ENCODE results near the gene NUP62.
A peak's percentile ranks its signal among the peaks of the same experiment; 100 is the strongest.

Gene NUP62

DNA sequence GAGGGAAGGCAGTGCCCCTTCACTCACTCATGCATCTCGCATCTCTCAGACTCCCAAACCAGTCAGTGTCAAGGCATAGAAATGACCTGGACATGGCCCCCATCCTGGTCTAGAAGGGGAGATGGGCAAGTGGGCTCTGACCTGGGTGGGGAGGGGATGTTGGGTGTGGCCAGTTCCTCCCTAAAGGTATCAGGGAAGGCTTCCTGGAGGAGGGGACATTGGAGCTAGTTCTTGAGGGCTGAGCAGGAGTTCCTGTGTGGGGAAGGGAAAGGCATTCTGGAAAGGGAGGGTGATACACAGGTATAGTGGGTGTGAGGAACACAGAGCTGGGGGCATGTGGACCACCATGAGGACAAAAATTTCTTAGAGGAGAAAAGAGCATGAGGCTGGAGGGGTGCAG, 36.6 kb downstream of the NUP62 start:
- H3K27ac ChIP-seq (ENCODE audit: low read depth, low read length), result no peak overlapping the region
- no peak overlapping the region for H3K4me3 ChIP-seq (ENCODE audit: low read depth in 1 of 5, low read length in 5 of 5)
- H3K4me1 ChIP-seq (ENCODE audit: control insufficient read depth in 5 of 5, insufficient read depth in 5 of 5, low read length in 5 of 5), result peaks cover 0 to 36% (median 21%) of the 10 kb centered on the region in 5 donors
- peaks cover 0 to 27% (median 9%) of the 10 kb centered on the region in 5 donors for H3K27me3 ChIP-seq (ENCODE audit: control insufficient read depth in 5 of 5, insufficient read depth in 4 of 5, low read length in 5 of 5)
- H3K9ac ChIP-seq (ENCODE audit: low read length in 5 of 5), result no peak overlapping the region
- peaks cover 0 to 6% (median 3%) of the 10 kb centered on the region in 5 donors for H3K36me3 ChIP-seq (ENCODE audit: control insufficient read depth in 5 of 5, insufficient read depth in 5 of 5, low read length in 5 of 5)
- no peaks in the 10 kb centered on the region for H3K9me3 ChIP-seq (ENCODE audit: control insufficient read depth in 5 of 5, low read length in 5 of 5)

DNA sequence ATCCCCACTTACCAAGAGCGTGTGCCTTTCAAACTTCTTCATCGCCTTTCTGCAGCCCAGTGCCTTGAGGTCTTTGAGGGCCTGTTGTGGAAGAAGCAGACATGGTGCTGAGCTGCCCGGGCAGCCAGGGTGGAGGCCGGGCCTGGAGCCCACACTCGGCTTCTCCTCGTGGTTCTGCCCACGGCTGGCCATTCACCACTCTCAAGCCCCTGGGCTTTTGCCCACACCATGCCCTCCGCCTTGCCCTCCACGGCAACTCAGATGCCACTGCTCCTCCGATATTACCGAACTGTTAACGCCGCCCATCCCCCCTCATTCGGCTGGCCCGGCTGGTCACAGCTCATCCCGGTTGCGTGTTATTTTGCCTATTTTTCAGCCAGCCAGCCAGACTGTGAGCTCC, 37.9 kb downstream of the NUP62 start:
- Histone ChIP-seq H3K9ac (ENCODE audit: low read length in 5 of 5) (no peak overlapping the region), H3K36me3 (ENCODE audit: control insufficient read depth in 5 of 5, insufficient read depth in 5 of 5, low read length in 5 of 5) (peaks cover 0 to 17% (median 3%) of the 10 kb centered on the region in 5 donors), H3K4me3 (ENCODE audit: low read depth in 1 of 5, low read length in 5 of 5) (no peak overlapping the region), H3K27ac (ENCODE audit: low read depth, low read length) (no peak overlapping the region), H3K27me3 (ENCODE audit: control insufficient read depth in 5 of 5, insufficient read depth in 4 of 5, low read length in 5 of 5) (peaks cover 0 to 18% (median 4%) of the 10 kb centered on the region in 5 donors), H3K9me3 (ENCODE audit: control insufficient read depth in 5 of 5, low read length in 5 of 5) (no peaks in the 10 kb centered on the region), H3K4me1 (ENCODE audit: control insufficient read depth in 5 of 5, insufficient read depth in 5 of 5, low read length in 5 of 5) (peaks cover 0 to 33% (median 16%) of the 10 kb centered on the region in 5 donors)

DNA sequence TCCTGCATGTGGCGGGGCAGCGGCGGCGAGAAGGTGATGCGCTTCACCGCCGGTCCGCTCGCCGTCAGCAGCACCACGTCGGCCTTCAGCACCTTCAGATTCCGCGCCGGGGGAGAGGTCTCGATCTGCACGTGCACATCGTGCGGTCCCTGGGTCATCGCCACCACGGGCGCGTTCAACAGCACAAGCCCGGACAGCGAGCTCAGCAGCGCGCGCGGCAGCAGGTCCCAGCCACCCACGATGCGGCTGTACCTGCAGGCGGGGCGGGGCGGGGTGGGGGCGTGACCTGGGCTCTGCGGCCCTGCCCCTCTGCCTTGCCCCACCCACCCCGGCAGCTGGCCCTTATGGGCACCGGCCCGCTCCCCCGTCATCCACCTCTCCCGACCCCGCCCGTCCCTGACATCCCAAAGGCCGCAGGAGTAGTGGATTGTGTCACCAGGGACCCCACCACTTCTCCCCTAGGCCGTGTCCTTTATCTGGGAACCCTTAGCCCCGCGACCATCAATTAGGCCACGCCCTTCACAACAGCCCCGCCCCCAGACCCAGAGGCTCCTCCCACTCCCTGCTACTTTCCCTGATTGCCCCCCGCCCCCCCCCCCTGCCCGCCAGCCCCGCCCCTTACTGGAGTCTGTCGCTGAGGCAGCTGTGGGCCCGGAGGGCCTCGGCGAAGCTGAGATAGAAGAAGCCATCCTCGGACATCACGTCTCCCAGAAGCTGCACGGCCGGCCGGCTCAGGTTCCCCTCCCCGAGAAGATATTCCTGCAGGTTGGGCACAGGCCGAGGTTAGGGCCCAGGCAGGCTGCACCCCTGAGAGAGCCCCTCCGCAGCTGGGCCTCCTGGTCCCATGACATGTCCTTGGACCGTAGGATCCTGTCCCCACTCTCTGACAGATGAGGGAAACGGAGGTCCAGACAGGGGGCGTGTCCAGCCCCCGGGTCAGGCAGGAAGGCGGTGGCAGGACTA, 38.7 kb downstream of the NUP62 start:
- Histone ChIP-seq H3K4me1 (ENCODE audit: control insufficient read depth in 5 of 5, insufficient read depth in 5 of 5, low read length in 5 of 5) (peaks cover 0 to 26% (median 14%) of the 10 kb centered on the region in 5 donors), H3K27me3 (ENCODE audit: control insufficient read depth in 5 of 5, insufficient read depth in 4 of 5, low read length in 5 of 5) (peaks cover 0 to 16% (median 4%) of the 10 kb centered on the region in 5 donors), H3K27ac (ENCODE audit: low read depth, low read length) (no peak overlapping the region), H3K9ac (ENCODE audit: low read length in 5 of 5) (no peak overlapping the region), H3K4me3 (ENCODE audit: low read depth in 1 of 5, low read length in 5 of 5) (peak overlapping the region in 3 of 5 donors; percentile 49 to 51 (median 49)), H3K36me3 (ENCODE audit: control insufficient read depth in 5 of 5, insufficient read depth in 5 of 5, low read length in 5 of 5) (peaks cover 0 to 21% (median 6%) of the 10 kb centered on the region in 5 donors), H3K9me3 (ENCODE audit: control insufficient read depth in 5 of 5, low read length in 5 of 5) (no peaks in the 10 kb centered on the region)

DNA sequence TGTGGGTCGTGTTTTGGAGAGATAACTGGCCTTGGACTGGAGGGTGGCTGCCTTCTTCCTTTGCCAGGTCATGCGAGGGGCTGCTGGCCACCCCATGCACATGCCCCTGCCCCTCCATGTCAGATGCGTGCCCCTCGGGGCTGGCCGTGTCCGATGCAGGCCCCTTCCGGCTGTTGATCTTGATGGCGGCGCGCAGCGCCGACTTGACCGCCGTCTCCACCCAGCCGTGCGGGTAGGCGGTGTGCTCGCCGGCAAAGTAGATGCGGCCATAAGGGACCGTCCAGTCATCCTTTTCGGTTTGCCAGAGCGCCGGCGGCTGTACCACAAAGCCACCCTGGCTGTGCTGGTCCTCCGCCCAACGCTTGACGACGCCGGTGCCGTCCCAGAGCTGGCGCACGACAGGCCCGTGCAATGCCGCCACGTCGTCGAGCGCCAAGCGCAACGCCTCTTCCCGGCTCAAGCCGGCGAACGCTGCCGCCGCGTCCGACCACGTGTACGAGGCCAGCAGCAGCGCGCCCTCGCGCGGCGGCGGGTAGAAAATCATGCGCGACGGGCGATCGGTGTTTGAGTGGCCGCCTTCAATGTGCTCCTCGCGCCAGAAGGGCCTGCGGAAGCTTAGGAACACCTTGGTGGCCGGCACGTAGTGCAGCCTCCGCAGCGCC, 39.5 kb downstream of the NUP62 start:
- Histone ChIP-seq H3K4me3 (ENCODE audit: low read depth in 1 of 5, low read length in 5 of 5) (peak overlapping the region in 3 of 5 donors; percentile 49 to 51 (median 49)), H3K4me1 (ENCODE audit: control insufficient read depth in 5 of 5, insufficient read depth in 5 of 5, low read length in 5 of 5) (peaks cover 0 to 18% (median 13%) of the 10 kb centered on the region in 5 donors), H3K9ac (ENCODE audit: low read length in 5 of 5) (no peak overlapping the region), H3K9me3 (ENCODE audit: control insufficient read depth in 5 of 5, low read length in 5 of 5) (no peaks in the 10 kb centered on the region), H3K27me3 (ENCODE audit: control insufficient read depth in 5 of 5, insufficient read depth in 4 of 5, low read length in 5 of 5) (peaks cover 0 to 13% (median 4%) of the 10 kb centered on the region in 5 donors), H3K36me3 (ENCODE audit: control insufficient read depth in 5 of 5, insufficient read depth in 5 of 5, low read length in 5 of 5) (peaks cover 0 to 26% (median 12%) of the 10 kb centered on the region in 5 donors), H3K27ac (ENCODE audit: low read depth, low read length) (no peak overlapping the region)

DNA sequence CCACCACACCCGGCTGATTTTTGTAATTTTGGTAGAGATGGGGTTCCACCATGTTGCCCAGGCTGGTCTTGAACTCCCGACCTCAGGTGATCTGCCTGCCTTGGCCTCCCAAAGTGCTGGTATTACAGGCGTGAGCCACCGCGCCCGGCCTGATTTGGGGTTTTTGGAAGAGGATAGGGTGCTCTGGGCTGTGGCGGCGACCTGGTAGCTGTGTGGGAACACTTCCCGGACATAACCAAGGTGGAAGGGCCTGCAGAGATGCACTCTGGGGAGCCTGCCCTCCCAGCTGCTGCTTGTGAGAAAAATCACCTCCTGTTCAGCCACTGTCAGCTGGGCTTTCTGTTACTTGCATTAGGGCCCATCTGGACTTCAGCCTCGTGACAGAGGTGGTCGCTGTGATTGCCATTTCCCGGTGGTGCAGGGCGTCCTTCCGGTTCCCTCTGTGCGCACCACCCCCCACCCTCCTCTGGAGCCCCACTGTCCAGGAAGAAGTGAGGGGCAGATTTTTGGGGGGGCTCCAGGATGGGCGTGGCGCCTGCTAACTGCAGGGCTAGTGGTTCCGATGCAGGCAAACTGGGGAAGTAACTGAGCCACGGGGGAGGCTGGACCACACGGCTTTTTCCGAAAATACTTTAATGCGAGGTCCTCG, 40.1 kb downstream of the NUP62 start:
- Histone ChIP-seq H3K9me3 (ENCODE audit: control insufficient read depth in 5 of 5, low read length in 5 of 5) (no peaks in the 10 kb centered on the region), H3K27me3 (ENCODE audit: control insufficient read depth in 5 of 5, insufficient read depth in 4 of 5, low read length in 5 of 5) (peaks cover 0 to 13% (median 4%) of the 10 kb centered on the region in 5 donors), H3K4me1 (ENCODE audit: control insufficient read depth in 5 of 5, insufficient read depth in 5 of 5, low read length in 5 of 5) (peaks cover 0 to 18% (median 13%) of the 10 kb centered on the region in 5 donors), H3K36me3 (ENCODE audit: control insufficient read depth in 5 of 5, insufficient read depth in 5 of 5, low read length in 5 of 5) (peaks cover 0 to 32% (median 18%) of the 10 kb centered on the region in 5 donors), H3K4me3 (ENCODE audit: low read depth in 1 of 5, low read length in 5 of 5) (peak overlapping the region in 1 of 5 donors; percentile 49), H3K27ac (ENCODE audit: low read depth, low read length) (no peak overlapping the region), H3K9ac (ENCODE audit: low read length in 5 of 5) (no peak overlapping the region)

DNA sequence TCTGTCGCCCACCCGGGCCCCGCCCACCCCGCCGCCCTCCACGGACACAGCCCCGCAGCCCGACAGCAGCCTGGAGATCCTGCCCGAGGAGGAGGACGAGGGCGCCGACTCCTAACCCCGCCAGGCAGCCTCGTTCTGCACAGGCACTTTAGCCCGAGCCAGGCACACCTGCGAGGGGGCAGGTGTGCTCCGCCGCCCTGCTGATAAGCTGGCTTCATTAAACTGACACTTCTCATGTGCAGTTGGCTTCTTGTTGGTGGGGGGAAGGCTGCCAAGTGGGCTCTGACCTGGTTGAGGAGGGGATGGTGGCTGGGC, 40.8 kb downstream of the NUP62 start:
- Histone ChIP-seq H3K36me3 (ENCODE audit: control insufficient read depth in 5 of 5, insufficient read depth in 5 of 5, low read length in 5 of 5) (peaks cover 0 to 39% (median 25%) of the 10 kb centered on the region in 5 donors), H3K9me3 (ENCODE audit: control insufficient read depth in 5 of 5, low read length in 5 of 5) (no peaks in the 10 kb centered on the region), H3K27me3 (ENCODE audit: control insufficient read depth in 5 of 5, insufficient read depth in 4 of 5, low read length in 5 of 5) (peaks cover 0 to 13% (median 4%) of the 10 kb centered on the region in 5 donors), H3K4me1 (ENCODE audit: control insufficient read depth in 5 of 5, insufficient read depth in 5 of 5, low read length in 5 of 5) (peaks cover 0 to 18% (median 13%) of the 10 kb centered on the region in 5 donors), H3K27ac (ENCODE audit: low read depth, low read length) (no peak overlapping the region), H3K9ac (ENCODE audit: low read length in 5 of 5) (no peak overlapping the region), H3K4me3 (ENCODE audit: low read depth in 1 of 5, low read length in 5 of 5) (no peak overlapping the region)

DNA sequence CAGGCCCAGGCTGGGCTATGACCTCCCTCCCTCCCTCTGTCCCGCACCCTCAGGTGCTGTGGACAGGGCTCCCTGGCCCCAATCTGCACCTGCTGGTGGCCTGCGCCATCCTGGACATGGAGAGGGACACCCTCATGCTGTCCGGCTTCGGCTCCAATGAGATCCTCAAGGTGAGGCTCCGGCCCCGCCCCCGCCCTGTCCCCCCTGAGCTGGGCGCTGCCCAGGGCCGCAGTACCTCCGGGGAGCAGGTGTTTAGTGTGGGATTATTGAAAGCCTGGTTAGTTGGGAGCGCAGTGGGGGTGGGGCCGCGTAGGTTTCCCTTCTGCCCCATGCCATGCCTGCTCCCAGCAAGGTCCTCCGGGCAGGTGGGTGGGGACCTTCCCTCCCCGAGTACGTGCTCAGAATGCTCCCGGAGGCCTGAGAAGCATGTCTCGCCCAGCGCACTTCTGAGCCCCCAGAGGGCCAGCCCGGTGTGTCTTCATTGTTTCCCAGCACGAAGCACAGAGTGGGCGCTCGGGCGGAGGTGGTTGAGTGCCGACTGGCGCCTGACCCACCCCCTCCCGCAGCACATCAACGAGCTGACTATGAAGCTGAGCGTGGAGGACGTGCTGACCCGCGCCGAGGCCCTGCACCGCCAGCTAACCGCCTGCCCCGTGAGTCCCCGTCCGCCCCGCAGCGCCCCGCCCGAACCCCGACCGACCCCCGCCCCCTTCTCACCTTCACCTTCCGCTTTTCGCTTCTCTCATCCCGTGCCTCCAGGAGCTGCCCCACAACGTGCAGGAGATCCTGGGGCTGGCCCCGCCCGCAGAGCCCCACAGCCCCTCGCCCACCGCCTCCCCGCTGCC, 41.4 kb downstream of the NUP62 start:
- Histone ChIP-seq H3K9me3 (ENCODE audit: control insufficient read depth in 5 of 5, low read length in 5 of 5) (no peaks in the 10 kb centered on the region), H3K27ac (ENCODE audit: low read depth, low read length) (no peak overlapping the region), H3K4me3 (ENCODE audit: low read depth in 1 of 5, low read length in 5 of 5) (no peak overlapping the region), H3K36me3 (ENCODE audit: control insufficient read depth in 5 of 5, insufficient read depth in 5 of 5, low read length in 5 of 5) (peaks cover 0 to 45% (median 31%) of the 10 kb centered on the region in 5 donors), H3K27me3 (ENCODE audit: control insufficient read depth in 5 of 5, insufficient read depth in 4 of 5, low read length in 5 of 5) (peaks cover 0 to 11% (median 4%) of the 10 kb centered on the region in 5 donors), H3K9ac (ENCODE audit: low read length in 5 of 5) (peak overlapping the region in 1 of 5 donors; percentile 43), H3K4me1 (ENCODE audit: control insufficient read depth in 5 of 5, insufficient read depth in 5 of 5, low read length in 5 of 5) (peaks cover 0 to 18% (median 13%) of the 10 kb centered on the region in 5 donors)

DNA sequence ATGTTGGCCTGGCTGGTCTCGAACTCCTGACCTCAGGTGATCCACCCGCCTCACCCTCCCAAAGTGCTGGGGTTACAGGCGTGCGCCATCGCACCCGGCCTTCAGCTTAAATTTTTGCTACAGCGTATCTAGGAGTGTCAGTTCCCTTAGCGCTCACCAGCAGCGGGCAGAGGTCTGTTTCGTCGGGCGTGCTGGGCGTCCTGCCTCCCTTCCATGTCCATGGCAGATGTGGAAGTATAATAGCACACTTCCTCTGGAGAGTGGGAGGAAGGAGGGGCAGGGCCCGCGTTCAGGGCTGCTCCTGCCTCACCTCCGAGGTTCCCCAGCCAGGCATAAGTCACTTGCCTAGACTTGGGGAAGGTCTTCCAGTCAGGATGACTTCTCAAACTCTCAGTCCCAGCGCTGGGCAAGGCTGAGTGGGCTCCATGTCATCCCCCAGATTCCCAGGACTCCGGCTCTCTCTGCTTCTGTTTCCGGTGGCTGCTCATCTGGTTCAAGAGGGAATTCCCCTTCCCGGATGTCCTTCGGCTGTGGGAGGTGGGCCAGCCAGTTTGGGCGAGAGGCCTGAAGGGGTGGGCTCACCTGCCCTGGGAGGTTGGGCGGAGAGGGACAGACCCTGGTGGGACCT, 42.2 kb downstream of the NUP62 start:
- H3K36me3 ChIP-seq (ENCODE audit: control insufficient read depth in 5 of 5, insufficient read depth in 5 of 5, low read length in 5 of 5), result peaks cover 0 to 52% (median 38%) of the 10 kb centered on the region in 5 donors
- no peaks in the 10 kb centered on the region for H3K9me3 ChIP-seq (ENCODE audit: control insufficient read depth in 5 of 5, low read length in 5 of 5)
- peak overlapping the region in 1 of 5 donors; percentile 43 for H3K9ac ChIP-seq (ENCODE audit: low read length in 5 of 5)
- no peak overlapping the region for H3K27ac ChIP-seq (ENCODE audit: low read depth, low read length)
- peaks cover 0 to 4% (median 0%) of the 10 kb centered on the region in 5 donors for H3K27me3 ChIP-seq (ENCODE audit: control insufficient read depth in 5 of 5, insufficient read depth in 4 of 5, low read length in 5 of 5)
- H3K4me3 ChIP-seq (ENCODE audit: low read depth in 1 of 5, low read length in 5 of 5), result no peak overlapping the region
- peaks cover 0 to 18% (median 13%) of the 10 kb centered on the region in 5 donors for H3K4me1 ChIP-seq (ENCODE audit: control insufficient read depth in 5 of 5, insufficient read depth in 5 of 5, low read length in 5 of 5)

DNA sequence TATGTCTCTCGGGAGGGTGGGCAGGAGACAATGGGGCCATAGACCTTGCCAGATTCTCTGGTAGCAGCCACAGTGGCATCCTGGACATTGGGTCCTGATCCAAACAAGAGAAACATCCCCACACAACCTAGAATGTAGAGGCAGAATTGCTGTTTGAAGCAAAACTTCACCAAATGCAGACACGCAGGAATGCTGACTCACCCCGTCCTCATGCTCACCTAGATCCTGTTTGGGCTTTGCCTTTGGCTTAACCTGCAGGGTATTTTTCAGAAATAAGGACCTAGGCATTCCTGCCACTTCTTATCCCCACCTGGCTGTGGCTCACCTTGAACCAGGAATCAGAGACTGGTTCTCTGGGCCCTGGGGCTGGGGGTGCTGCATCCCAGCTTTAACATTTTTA, 44.5 kb downstream of the NUP62 start:
- Histone ChIP-seq H3K9ac (ENCODE audit: low read length in 5 of 5) (no peak overlapping the region), H3K27ac (ENCODE audit: low read depth, low read length) (no peak overlapping the region), H3K9me3 (ENCODE audit: control insufficient read depth in 5 of 5, low read length in 5 of 5) (no peaks in the 10 kb centered on the region), H3K4me1 (ENCODE audit: control insufficient read depth in 5 of 5, insufficient read depth in 5 of 5, low read length in 5 of 5) (peaks cover 0 to 11% (median 3%) of the 10 kb centered on the region in 5 donors), H3K27me3 (ENCODE audit: control insufficient read depth in 5 of 5, insufficient read depth in 4 of 5, low read length in 5 of 5) (no peaks in the 10 kb centered on the region), H3K36me3 (ENCODE audit: control insufficient read depth in 5 of 5, insufficient read depth in 5 of 5, low read length in 5 of 5) (peaks cover 0 to 75% (median 61%) of the 10 kb centered on the region in 5 donors), H3K4me3 (ENCODE audit: low read depth in 1 of 5, low read length in 5 of 5) (no peak overlapping the region)

All from subcutaneous abdominal adipose tissue (tissue), 5 donors.